Neural progenitor cell (in vitro differentiated cells): ENCODE results near the gene OGG1. TPM values are rescaled to one million over a fixed set of nuclear protein-coding genes. Genes with fewer than 3 reads are reported as not detected.

ENCODE experiments used
- DNase-seq: peaks from one replicate; pipeline ENCODE4 v3.0.0-alpha.2; 2016; ENCODE audit warnings: low spot score
- H2AFZ ChIP-seq: fragments of 200-600 bp; sonication (generic); replicated peaks from 2 replicates; pipeline ENCODE4 v1.6.1; 2016; ENCODE audit warnings: antibody characterized with exemption
- H3F3A ChIP-seq: fragments of 200-600 bp; sonication (generic); 2 replicates; pipeline ENCODE4 v1.6.1; 2016; ENCODE audit warnings: antibody characterized with exemption, low read depth
- H3K27ac ChIP-seq: fragments of 200-600 bp; sonication (generic); 2 replicates; pipeline ENCODE4 v1.5.1; 2016; ENCODE audit warnings: mild to moderate bottlenecking
- H3K27me3 ChIP-seq: fragments of 200-600 bp; sonication (generic); 2 replicates; pipeline ENCODE4 v1.6.1; 2016; ENCODE audit warnings: mild to moderate bottlenecking, moderate library complexity
- H3K36me3 ChIP-seq: fragments of 200-600 bp; sonication (generic); 2 replicates; pipeline ENCODE4 v1.5.1; 2016
- H3K4me1 ChIP-seq: fragments of 200-600 bp; sonication (generic); 2 replicates; pipeline ENCODE4 v1.6.1; 2016; ENCODE audit warnings: mixed run types
- H3K4me2 ChIP-seq: fragments of 200-600 bp; sonication (generic); 2 replicates; pipeline ENCODE4 v1.6.1; 2016
- H3K4me3 ChIP-seq: fragments of 200-600 bp; sonication (generic); 2 replicates; pipeline ENCODE4 v1.5.1; 2016
- H3K79me2 ChIP-seq: fragments of 200-600 bp; sonication (generic); 2 replicates; pipeline ENCODE4 v1.6.1; 2016; ENCODE audit warnings: low read depth
- H3K9ac ChIP-seq: fragments of 200-600 bp; sonication (generic); 2 replicates; pipeline ENCODE4 v1.6.1; 2016
- H3K9me3 ChIP-seq: fragments of 200-600 bp; sonication (generic); 2 replicates; pipeline ENCODE4 v1.5.1; 2016; ENCODE audit warnings: low read depth
- H4K20me1 ChIP-seq: fragments of 200-600 bp; sonication (generic); 2 replicates; pipeline ENCODE4 v1.6.1; 2016; ENCODE audit warnings: low read depth
- H3K27ac Mint-ChIP-seq: 3 replicates; pipeline ENCODE4 v1.8.0; 2021; ENCODE audit warnings: mixed read lengths
- H3K27me3 Mint-ChIP-seq: 2 replicates; pipeline ENCODE4 v1.8.0; 2022; ENCODE audit warnings: low read depth, mild to moderate bottlenecking, inconsistent platforms, moderate library complexity, mixed read lengths; ENCODE audit not compliant: insufficient read depth
- H3K36me3 Mint-ChIP-seq: 3 replicates; pipeline ENCODE4 v1.8.0; 2021; ENCODE audit warnings: mixed read lengths
- H3K4me1 Mint-ChIP-seq: 3 replicates; pipeline ENCODE4 v1.8.0; 2021; ENCODE audit warnings: mixed read lengths
- H3K4me3 Mint-ChIP-seq: 3 replicates; pipeline ENCODE4 v1.8.0; 2021; ENCODE audit warnings: mild to moderate bottlenecking, moderate library complexity, mixed read lengths
- H3K9me3 Mint-ChIP-seq: 3 replicates; pipeline ENCODE4 v1.8.0; 2020; ENCODE audit warnings: mixed read lengths
- EZH2 ChIP-seq: fragments of 200-600 bp; sonication (generic); IDR thresholded peaks from 2 replicates; pipeline ENCODE4 v1.6.1; 2017; ENCODE audit warnings: antibody characterized with exemption, mild to moderate bottlenecking, moderate library complexity
- EZH2phosphoT487 ChIP-seq: fragments of 200-600 bp; sonication (generic); IDR thresholded peaks from 2 replicates; pipeline ENCODE4 v1.6.1; 2017; ENCODE audit warnings: antibody characterized with exemption
- total RNA-seq: library from RNA; depleted of rRNA; stranded (reverse); fragments of >200 nt; gene quantifications from 2 replicates; pipeline ENCODE4 v1.2.3, GENCODE V29; 2015; ENCODE audit warnings: low replicate concordance
- TF ChIP-seq, protein P1 (sequence below): fragments of 200-600 bp; sonication (generic); IDR thresholded peaks from 2 replicates; pipeline ENCODE4 v1.5.1; 2017; ENCODE audit warnings: antibody characterized with exemption, mild to moderate bottlenecking

The OGG1 gene
- total RNA-seq, 1 donor from 2014 or later = 15.8 TPM

DNA sequence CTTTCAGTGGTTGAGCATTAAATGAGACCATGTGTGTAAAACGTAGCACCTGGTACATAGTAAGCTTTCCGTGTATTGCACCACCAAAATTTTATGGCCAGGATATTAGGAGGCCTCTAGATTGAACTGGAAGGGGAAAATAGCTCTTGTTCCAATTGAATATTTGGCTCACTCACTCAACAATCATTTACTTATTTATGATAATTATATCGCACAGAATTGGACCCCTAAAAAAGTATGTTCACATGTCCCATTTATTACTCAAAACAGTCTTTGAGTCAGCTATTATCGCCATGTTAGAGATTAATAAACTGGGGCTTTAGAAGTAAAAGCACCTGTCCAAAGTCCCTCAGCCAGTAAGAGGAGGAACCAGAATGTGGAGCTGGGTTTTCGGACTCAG lies 55.2 kb downstream of the OGG1 start:
- Histone ChIP-seq H3K27ac (no peak overlapping the region), H3F3A (peaks cover 43% of the 10 kb centered on the region), H3K4me1 (peaks cover 30% of the 10 kb centered on the region), H3K4me2 (no peak overlapping the region), H3K79me2 (no peaks in the 10 kb centered on the region), H3K27me3 (no peaks in the 10 kb centered on the region), H3K9ac (no peak overlapping the region), H4K20me1 (no peaks in the 10 kb centered on the region), H3K4me3 (no peak overlapping the region), H2AFZ (no peak overlapping the region), H3K36me3 (peaks cover 7% of the 10 kb centered on the region), H3K9me3 (no peaks in the 10 kb centered on the region)
- DNase-seq = no peak
- Mint-ChIP-seq H3K27me3 (peaks cover 7% of the 10 kb centered on the region), H3K36me3 (peaks cover 21% of the 10 kb centered on the region), H3K4me3 (no peak overlapping the region), H3K9me3 (no peaks in the 10 kb centered on the region), H3K4me1 (peaks cover 14% of the 10 kb centered on the region), H3K27ac (no peak overlapping the region)
- TF ChIP-seq, protein P1, sequence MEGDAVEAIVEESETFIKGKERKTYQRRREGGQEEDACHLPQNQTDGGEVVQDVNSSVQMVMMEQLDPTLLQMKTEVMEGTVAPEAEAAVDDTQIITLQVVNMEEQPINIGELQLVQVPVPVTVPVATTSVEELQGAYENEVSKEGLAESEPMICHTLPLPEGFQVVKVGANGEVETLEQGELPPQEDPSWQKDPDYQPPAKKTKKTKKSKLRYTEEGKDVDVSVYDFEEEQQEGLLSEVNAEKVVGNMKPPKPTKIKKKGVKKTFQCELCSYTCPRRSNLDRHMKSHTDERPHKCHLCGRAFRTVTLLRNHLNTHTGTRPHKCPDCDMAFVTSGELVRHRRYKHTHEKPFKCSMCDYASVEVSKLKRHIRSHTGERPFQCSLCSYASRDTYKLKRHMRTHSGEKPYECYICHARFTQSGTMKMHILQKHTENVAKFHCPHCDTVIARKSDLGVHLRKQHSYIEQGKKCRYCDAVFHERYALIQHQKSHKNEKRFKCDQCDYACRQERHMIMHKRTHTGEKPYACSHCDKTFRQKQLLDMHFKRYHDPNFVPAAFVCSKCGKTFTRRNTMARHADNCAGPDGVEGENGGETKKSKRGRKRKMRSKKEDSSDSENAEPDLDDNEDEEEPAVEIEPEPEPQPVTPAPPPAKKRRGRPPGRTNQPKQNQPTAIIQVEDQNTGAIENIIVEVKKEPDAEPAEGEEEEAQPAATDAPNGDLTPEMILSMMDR = no peak
- no peak for TF ChIP-seq EZH2phosphoT487

DNA sequence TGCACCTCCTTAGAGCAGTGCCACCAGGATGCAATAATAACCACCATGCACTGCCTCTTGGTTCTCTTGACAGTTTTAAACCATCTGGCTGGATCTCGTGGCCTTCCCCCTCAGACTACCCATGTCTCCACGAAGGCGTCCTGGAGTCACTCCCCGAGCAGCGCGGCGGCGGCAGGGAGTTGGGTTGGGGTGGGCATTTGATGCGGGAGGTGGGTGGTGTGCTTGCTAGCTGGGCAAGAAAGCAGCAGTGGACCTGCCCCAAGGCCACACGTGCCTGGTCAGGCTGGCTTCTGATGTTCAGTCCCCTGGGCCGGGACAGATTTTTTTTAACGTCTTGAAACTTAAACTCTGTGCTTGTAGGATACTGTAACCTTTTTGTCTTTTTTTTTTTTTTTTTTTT lies 56.4 kb downstream of the OGG1 start:
- H3K9me3 ChIP-seq = no peaks in the 10 kb centered on the region
- H3K9me3 Mint-ChIP-seq = no peaks in the 10 kb centered on the region
- H3K4me3 ChIP-seq = no peak overlapping the region
- peaks cover 42% of the 10 kb centered on the region for H3F3A ChIP-seq
- H3K36me3 ChIP-seq = peaks cover 6% of the 10 kb centered on the region
- peaks cover 23% of the 10 kb centered on the region for H3K4me1 Mint-ChIP-seq
- no peak for DNase-seq
- no peak overlapping the region for H3K4me3 Mint-ChIP-seq
- H3K36me3 Mint-ChIP-seq = peaks cover 19% of the 10 kb centered on the region
- peaks cover 7% of the 10 kb centered on the region for H3K27me3 Mint-ChIP-seq
- H3K4me1 ChIP-seq = peaks cover 35% of the 10 kb centered on the region
- H3K27ac Mint-ChIP-seq = no peak overlapping the region
- no peaks in the 10 kb centered on the region for H3K79me2 ChIP-seq
- H2AFZ ChIP-seq = no peak overlapping the region
- no peaks in the 10 kb centered on the region for H4K20me1 ChIP-seq
- H3K27me3 ChIP-seq = peaks cover 4% of the 10 kb centered on the region
- no peak overlapping the region for H3K4me2 ChIP-seq
- H3K9ac ChIP-seq = no peak overlapping the region
- peak overlapping the region; percentile 90 for H3K27ac ChIP-seq
- TF ChIP-seq, protein P1 = no peak
- no peak for TF ChIP-seq EZH2
- no peak for TF ChIP-seq EZH2phosphoT487

Other genes with a start within 250 kb of the OGG1 start
- gene LHFPL4, start 196.1 kb upstream of the OGG1 start, total RNA-seq = 0.32 and 2.7 TPM in 2 replicates
- gene MTMR14, start 100.4 kb upstream of the OGG1 start, total RNA-seq = 22.6 and 41.8 TPM in 2 replicates
- 0.43 TPM in 1 of 2 replicates, not detected in the other for gene CPNE9, start 46.1 kb upstream of the OGG1 start, total RNA-seq
- 12.1 and 17.5 TPM in 2 replicates for gene BRPF1, start 18.2 kb upstream of the OGG1 start, total RNA-seq
- gene CAMK1, start 20.0 kb downstream of the OGG1 start, total RNA-seq = 24.9 and 32.4 TPM in 2 replicates
- gene TADA3, start 42.5 kb downstream of the OGG1 start, total RNA-seq = 50.8 and 86.3 TPM in 2 replicates
- 126 and 146 TPM in 2 replicates for gene ARPC4, start 43.1 kb downstream of the OGG1 start, total RNA-seq
- gene TTLL3, start 60.3 kb downstream of the OGG1 start, total RNA-seq = 15.0 and 36.1 TPM in 2 replicates
- gene RPUSD3, start 94.1 kb downstream of the OGG1 start, total RNA-seq = 30.5 and 50.2 TPM in 2 replicates
- gene CIDEC, start 130.3 kb downstream of the OGG1 start, total RNA-seq = not detected in 2 replicates
- 32.7 and 42.1 TPM in 2 replicates for gene JAGN1, start 140.7 kb downstream of the OGG1 start, total RNA-seq
- gene IL17RE, start 152.9 kb downstream of the OGG1 start, total RNA-seq = 0.56 TPM in 1 of 2 replicates, not detected in the other
- gene IL17RC, start 167.1 kb downstream of the OGG1 start, total RNA-seq = 3.1 and 6.5 TPM in 2 replicates
- 14.1 and 28.7 TPM in 2 replicates for gene CRELD1, start 183.9 kb downstream of the OGG1 start, total RNA-seq
- gene PRRT3, start 202.5 kb downstream of the OGG1 start, total RNA-seq = 2.6 and 11.6 TPM in 2 replicates
- 37.1 and 50.2 TPM in 2 replicates for gene EMC3, start 236.9 kb downstream of the OGG1 start, total RNA-seq